HepG2 (cell line): Measurements from ENCODE around the gene CDC34. TPM values are rescaled to one million over a fixed set of nuclear protein-coding genes. Genes with fewer than 3 reads are reported as not detected.

ENCODE experiments used
- CREB1 ChIP-seq, 2 experiments: fragments of 450-650 bp in 1 of 2; IDR thresholded peaks; 2 replicates each; pipeline ENCODE4 v1.6.1; 2016 to 2017; ENCODE audit warnings: control low read depth in 1 of 2, mild to moderate bottlenecking in 1 of 2, missing compliant biosample characterization in 1 of 2, missing genetic modification characterization in 1 of 2
- CTCF ChIP-seq: sonication (generic); formaldehyde crosslinking; IDR thresholded peaks from 2 replicates; pipeline ENCODE4 v1.5.0; 2020; ENCODE audit warnings: mild to moderate bottlenecking, missing genetic modification reagents, moderate library complexity
- DMAP1 ChIP-seq: IDR thresholded peaks from 2 replicates; pipeline ENCODE4 v1.6.1; 2016
- KDM6A ChIP-seq: IDR thresholded peaks from 2 replicates; pipeline ENCODE4 v1.6.1; 2016; ENCODE audit warnings: low read depth
- NFE2 ChIP-seq: sonication (generic); formaldehyde crosslinking; IDR thresholded peaks from 2 replicates; pipeline ENCODE4 v1.4.0; 2020; ENCODE audit warnings: missing genetic modification reagents
- PHF20 ChIP-seq: sonication (generic); formaldehyde crosslinking; IDR thresholded peaks from 2 replicates; pipeline ENCODE4 v1.5.0; 2020; ENCODE audit warnings: mild to moderate bottlenecking, missing genetic modification reagents
- SIN3B ChIP-seq: fragments of 150-350 bp; IDR thresholded peaks from 2 replicates; pipeline ENCODE4 v1.6.1; 2014; ENCODE audit warnings: low read length
- TEAD2 ChIP-seq: sonication (generic); formaldehyde crosslinking; IDR thresholded peaks from 2 replicates; pipeline ENCODE4 v1.9.0; 2021; ENCODE audit warnings: missing genetic modification reagents
- ZNF451 ChIP-seq: sonication (generic); formaldehyde crosslinking; IDR thresholded peaks from 2 replicates; pipeline ENCODE4 v1.5.0; 2020; ENCODE audit warnings: mild to moderate bottlenecking, missing genetic modification reagents
- ZNF605 ChIP-seq: sonication (generic); formaldehyde crosslinking; IDR thresholded peaks from 2 replicates; pipeline ENCODE4 v1.8.0; 2022; ENCODE audit warnings: mild to moderate bottlenecking, missing genetic modification reagents
- ZNF678 ChIP-seq: sonication (generic); formaldehyde crosslinking; IDR thresholded peaks from 2 replicates; pipeline ENCODE4 v1.4.0; 2020; ENCODE audit warnings: mild to moderate bottlenecking, missing genetic modification reagents
- ZNF777 ChIP-seq: sonication (generic); formaldehyde crosslinking; IDR thresholded peaks from 2 replicates; pipeline ENCODE4 v1.4.0; 2020; ENCODE audit warnings: missing genetic modification reagents
- polyA plus RNA-seq, 8 experiments: library from polyadenylated mRNA; depleted of rRNA in 3 of 8; stranded (reverse) in 7 of 8; unstranded in 1 of 8; fragments of >200 nt; fragmentation: Illumina TruSeq in 4 of 8; extraction: Trizol in 4 of 8; gene quantifications; 2 replicates each; pipeline versions ENCODE4 v1.2.1 to v1.2.3, GENCODE V29; 2011 to 2016; ENCODE audit warnings: low read depth in 4 of 8, missing spikeins in 1 of 8, mixed read lengths in 1 of 8; ENCODE audit not compliant: insufficient read depth in 1 of 8
- total RNA-seq, 5 experiments: library from RNA; depleted of rRNA; stranded (reverse); fragments of >200 nt; fragmentation: Illumina TruSeq; extraction: Trizol; gene quantifications; 2 replicates each; pipeline ENCODE4 v1.2.3, GENCODE V29; 2016; ENCODE audit warnings: low read depth in 1 of 5
- TF ChIP-seq, protein P1 (sequence below): sonication (generic); formaldehyde crosslinking; IDR thresholded peaks from 2 replicates; pipeline ENCODE4 v1.8.1; 2023; ENCODE audit warnings: mild to moderate bottlenecking, moderate library complexity, missing genetic modification reagents
- TF ChIP-seq, protein P2 (sequence below): IDR thresholded peaks from 2 replicates; pipeline ENCODE4 v1.6.1; 2016; ENCODE audit warnings: mild to moderate bottlenecking
- TF ChIP-seq, protein P3 (sequence below): fragments of 450-650 bp; IDR thresholded peaks from 2 replicates; pipeline ENCODE4 v1.6.1; 2016
- TF ChIP-seq, protein P4 (sequence below): sonication (generic); formaldehyde crosslinking; IDR thresholded peaks from 2 replicates; pipeline ENCODE4 v1.4.0; 2020; ENCODE audit warnings: missing genetic modification reagents

The CDC34 gene
- total and polyA plus RNA-seq, 2 of the 13 experiments (the other 11 are each of a cell fraction or from before 2014, with no cell fraction given) = 138 to 150 TPM

DNA sequence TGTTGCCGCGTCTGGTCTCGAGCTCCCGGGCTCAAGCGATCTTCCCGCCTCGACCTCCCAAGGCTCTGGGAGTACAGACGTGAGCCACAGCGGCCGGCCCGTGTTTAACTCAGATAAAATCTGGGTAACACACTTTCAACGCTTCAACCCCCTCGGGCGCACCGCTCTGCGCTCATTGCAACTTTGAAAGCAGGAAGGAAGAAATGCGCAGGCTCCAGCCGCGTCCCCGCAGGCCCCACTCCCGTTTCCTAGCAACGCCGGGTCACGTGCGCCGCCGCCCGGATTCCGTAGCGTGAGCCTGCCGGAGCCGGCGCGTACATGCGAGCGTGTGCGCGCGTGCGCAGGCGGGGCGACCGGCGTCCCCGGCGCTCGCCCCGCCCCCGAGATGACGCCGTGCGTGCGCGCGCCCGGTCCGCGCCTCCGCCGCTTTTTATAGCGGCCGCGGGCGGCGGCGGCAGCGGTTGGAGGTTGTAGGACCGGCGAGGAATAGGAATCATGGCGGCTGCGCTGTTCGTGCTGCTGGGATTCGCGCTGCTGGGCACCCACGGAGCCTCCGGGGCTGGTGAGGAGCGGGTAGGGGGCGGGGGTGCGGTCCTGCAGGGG lies 40.7 kb downstream of the CDC34 start, which contains the start of gene BSG (continued):
- TF ChIP-seq, protein P1, sequence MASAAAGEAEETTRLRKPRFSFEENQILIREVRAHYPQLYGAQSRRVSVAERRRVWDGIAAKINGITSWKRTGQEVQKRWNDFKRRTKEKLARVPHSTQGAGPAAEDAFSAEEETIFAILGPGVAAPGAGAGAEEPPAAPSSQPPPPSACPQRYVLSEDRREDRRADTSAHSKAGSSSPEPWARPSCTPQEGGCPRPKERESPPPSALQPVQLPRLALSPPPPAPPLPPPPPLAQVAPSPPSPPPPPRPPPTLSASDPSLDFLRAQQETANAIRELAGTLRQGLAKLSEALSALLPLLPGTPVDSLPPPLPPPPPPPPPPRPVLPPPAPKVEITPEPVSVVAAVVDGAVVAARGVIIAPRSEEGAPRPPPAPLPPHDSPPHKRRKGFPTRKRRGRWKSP (CRISPR knock-in tag) = peak; percentile 61; the same call in 1 of the 2 replicates
- TF ChIP-seq, protein P2, sequence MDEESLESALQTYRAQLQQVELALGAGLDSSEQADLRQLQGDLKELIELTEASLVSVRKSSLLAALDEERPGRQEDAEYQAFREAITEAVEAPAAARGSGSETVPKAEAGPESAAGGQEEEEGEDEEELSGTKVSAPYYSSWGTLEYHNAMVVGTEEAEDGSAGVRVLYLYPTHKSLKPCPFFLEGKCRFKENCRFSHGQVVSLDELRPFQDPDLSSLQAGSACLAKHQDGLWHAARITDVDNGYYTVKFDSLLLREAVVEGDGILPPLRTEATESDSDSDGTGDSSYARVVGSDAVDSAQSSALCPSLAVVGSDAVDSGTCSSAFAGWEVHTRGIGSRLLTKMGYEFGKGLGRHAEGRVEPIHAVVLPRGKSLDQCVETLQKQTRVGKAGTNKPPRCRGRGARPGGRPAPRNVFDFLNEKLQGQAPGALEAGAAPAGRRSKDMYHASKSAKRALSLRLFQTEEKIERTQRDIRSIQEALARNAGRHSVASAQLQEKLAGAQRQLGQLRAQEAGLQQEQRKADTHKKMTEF (CRISPR knock-in tag) = 0 out of 2 replicates have a peak, but pooled peaks have one; percentile 35
- TF ChIP-seq, protein P3, sequence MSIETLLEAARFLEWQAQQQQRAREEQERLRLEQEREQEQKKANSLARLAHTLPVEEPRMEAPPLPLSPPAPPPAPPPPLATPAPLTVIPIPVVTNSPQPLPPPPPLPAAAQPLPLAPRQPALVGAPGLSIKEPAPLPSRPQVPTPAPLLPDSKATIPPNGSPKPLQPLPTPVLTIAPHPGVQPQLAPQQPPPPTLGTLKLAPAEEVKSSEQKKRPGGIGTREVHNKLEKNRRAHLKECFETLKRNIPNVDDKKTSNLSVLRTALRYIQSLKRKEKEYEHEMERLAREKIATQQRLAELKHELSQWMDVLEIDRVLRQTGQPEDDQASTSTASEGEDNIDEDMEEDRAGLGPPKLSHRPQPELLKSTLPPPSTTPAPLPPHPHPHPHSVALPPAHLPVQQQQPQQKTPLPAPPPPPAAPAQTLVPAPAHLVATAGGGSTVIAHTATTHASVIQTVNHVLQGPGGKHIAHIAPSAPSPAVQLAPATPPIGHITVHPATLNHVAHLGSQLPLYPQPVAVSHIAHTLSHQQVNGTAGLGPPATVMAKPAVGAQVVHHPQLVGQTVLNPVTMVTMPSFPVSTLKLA = peak; percentile 77
- peak; percentile 73; the same call in 1 of the 2 replicates for TF ChIP-seq ZNF605
- TF ChIP-seq PHF20 (CRISPR knock-in tag) = peak; percentile 7; the same call in 1 of the 2 replicates
- TF ChIP-seq DMAP1 = peak; percentile 47; the same call in 1 of the 2 replicates
- no peak for TF ChIP-seq CTCF (CRISPR knock-in tag)
- no peak for TF ChIP-seq NFE2
- peak; percentile 77; the same call in 1 of the 2 replicates for TF ChIP-seq CREB1 (IDR thresholded peaks at IDR 0.05)
- TF ChIP-seq CREB1 (CRISPR knock-in tag; IDR thresholded peaks at IDR 0.05) = no peak
- TF ChIP-seq ZNF678 (CRISPR knock-in tag) = peak; percentile 35; the same call in 1 of the 2 replicates
- TF ChIP-seq SIN3B = no peak; the same call in 1 of the 2 replicates
- TF ChIP-seq, protein P4, sequence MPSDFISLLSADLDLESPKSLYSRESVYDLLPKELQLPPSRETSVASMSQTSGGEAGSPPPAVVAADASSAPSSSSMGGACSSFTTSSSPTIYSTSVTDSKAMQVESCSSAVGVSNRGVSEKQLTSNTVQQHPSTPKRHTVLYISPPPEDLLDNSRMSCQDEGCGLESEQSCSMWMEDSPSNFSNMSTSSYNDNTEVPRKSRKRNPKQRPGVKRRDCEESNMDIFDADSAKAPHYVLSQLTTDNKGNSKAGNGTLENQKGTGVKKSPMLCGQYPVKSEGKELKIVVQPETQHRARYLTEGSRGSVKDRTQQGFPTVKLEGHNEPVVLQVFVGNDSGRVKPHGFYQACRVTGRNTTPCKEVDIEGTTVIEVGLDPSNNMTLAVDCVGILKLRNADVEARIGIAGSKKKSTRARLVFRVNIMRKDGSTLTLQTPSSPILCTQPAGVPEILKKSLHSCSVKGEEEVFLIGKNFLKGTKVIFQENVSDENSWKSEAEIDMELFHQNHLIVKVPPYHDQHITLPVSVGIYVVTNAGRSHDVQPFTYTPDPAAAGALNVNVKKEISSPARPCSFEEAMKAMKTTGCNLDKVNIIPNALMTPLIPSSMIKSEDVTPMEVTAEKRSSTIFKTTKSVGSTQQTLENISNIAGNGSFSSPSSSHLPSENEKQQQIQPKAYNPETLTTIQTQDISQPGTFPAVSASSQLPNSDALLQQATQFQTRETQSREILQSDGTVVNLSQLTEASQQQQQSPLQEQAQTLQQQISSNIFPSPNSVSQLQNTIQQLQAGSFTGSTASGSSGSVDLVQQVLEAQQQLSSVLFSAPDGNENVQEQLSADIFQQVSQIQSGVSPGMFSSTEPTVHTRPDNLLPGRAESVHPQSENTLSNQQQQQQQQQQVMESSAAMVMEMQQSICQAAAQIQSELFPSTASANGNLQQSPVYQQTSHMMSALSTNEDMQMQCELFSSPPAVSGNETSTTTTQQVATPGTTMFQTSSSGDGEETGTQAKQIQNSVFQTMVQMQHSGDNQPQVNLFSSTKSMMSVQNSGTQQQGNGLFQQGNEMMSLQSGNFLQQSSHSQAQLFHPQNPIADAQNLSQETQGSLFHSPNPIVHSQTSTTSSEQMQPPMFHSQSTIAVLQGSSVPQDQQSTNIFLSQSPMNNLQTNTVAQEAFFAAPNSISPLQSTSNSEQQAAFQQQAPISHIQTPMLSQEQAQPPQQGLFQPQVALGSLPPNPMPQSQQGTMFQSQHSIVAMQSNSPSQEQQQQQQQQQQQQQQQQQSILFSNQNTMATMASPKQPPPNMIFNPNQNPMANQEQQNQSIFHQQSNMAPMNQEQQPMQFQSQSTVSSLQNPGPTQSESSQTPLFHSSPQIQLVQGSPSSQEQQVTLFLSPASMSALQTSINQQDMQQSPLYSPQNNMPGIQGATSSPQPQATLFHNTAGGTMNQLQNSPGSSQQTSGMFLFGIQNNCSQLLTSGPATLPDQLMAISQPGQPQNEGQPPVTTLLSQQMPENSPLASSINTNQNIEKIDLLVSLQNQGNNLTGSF (CRISPR knock-in tag) = no peak
- TF ChIP-seq ZNF451 (CRISPR knock-in tag) = peak; percentile 68; the same call in 1 of the 2 replicates
- TF ChIP-seq KDM6A (CRISPR knock-in tag) = no peak
- peak; percentile 23; the same call in 1 of the 2 replicates for TF ChIP-seq ZNF777 (CRISPR knock-in tag)
- TF ChIP-seq TEAD2 (CRISPR knock-in tag) = 0 out of 2 replicates have a peak, but pooled peaks have one; percentile 22
